Dermis microvascular lymphatic vessel endothelial cell (primary cell): ENCODE data around the gene TMEM163. TPM values are rescaled to one million over a fixed set of nuclear protein-coding genes. Genes with fewer than 3 reads are reported as not detected.
"Not testable (repeated sequence)": the region's sequence is repeated elsewhere in the genome, so short reads cannot be mapped to it uniquely, and the experiment has no call there.

Experiments
- DNase-seq, 2 donors: peaks; one replicate each; pipeline versions ENCODE4 v3.0.0 to v3.0.0-alpha.2; 2010; ENCODE audit warnings: low read depth in 2 of 2
- total RNA-seq: library from RNA; depleted of rRNA; stranded (reverse); fragments of >200 nt; gene quantifications from 2 replicates; pipeline ENCODE4 v1.2.1, GENCODE V29; 2014

TMEM163 gene
- total RNA-seq, 1 donor from 2014 or later, result 0.13 TPM

- no peak for DNase-seq
Observed at GRCh38 chr2:134621939-134622705, 96.7 kb downstream of the TMEM163 start.

GRCh38 chr2:134619250-134619649 is 99.5 kb downstream of the TMEM163 start:
- no peak for DNase-seq

GRCh38 chr2:134615480-134615879 is 103.3 kb downstream of the TMEM163 start:
- DNase-seq, result not testable (repeated sequence)

GRCh38 chr2:134611316-134611715 is 107.5 kb downstream of the TMEM163 start:
- DNase-seq, result no peak

GRCh38 chr2:134610871-134611270 is 107.9 kb downstream of the TMEM163 start:
- DNase-seq, result no peak

- DNase-seq, result no peak
Observed at GRCh38 chr2:134609924-134610513, 108.8 kb downstream of the TMEM163 start.

- no peak for DNase-seq
Observed at GRCh38 chr2:134603966-134604365, 114.8 kb downstream of the TMEM163 start.

- DNase-seq, result no peak
Observed at GRCh38 chr2:134602666-134603065, 116.1 kb downstream of the TMEM163 start.

- DNase-seq, result no peak
Observed at GRCh38 chr2:134601264-134601663, 117.5 kb downstream of the TMEM163 start.

- DNase-seq, result no peak
Observed at GRCh38 chr2:134600208-134600607, 118.6 kb downstream of the TMEM163 start.

GRCh38 chr2:134599236-134599635 is 119.6 kb downstream of the TMEM163 start:
- no peak for DNase-seq

GRCh38 chr2:134594399-134594798 is 124.4 kb downstream of the TMEM163 start:
- no peak for DNase-seq

GRCh38 chr2:134593519-134593918 is 125.3 kb downstream of the TMEM163 start:
- no peak for DNase-seq

GRCh38 chr2:134592377-134592776 is 126.4 kb downstream of the TMEM163 start:
- no peak for DNase-seq

GRCh38 chr2:134591526-134591925 is 127.3 kb downstream of the TMEM163 start:
- no peak for DNase-seq

GRCh38 chr2:134590679-134591078 is 128.1 kb downstream of the TMEM163 start:
- DNase-seq, result no peak

- not testable (repeated sequence) for DNase-seq
Observed at GRCh38 chr2:134589171-134590083, 129.4 kb downstream of the TMEM163 start.

- no peak for DNase-seq
Observed at GRCh38 chr2:134588556-134588955, 130.2 kb downstream of the TMEM163 start.

- DNase-seq, result no peak
Observed at GRCh38 chr2:134586326-134586965, 132.4 kb downstream of the TMEM163 start.

- no peak for DNase-seq
Observed at GRCh38 chr2:134583997-134584520, 134.7 kb downstream of the TMEM163 start.

GRCh38 chr2:134583462-134583861 is 135.3 kb downstream of the TMEM163 start:
- DNase-seq, result no peak
